ENCODE data around the gene HTRA2. TPM values are rescaled to one million over a fixed set of nuclear protein-coding genes. Genes with fewer than 3 reads are reported as not detected.

The HTRA2 gene
- total and polyA plus RNA-seq, 9 of the 15 experiments (the other 6 are each of a cell fraction or from before 2014, with no cell fraction given): 54.2 to 71.2 (median 65.8) TPM

DNA sequence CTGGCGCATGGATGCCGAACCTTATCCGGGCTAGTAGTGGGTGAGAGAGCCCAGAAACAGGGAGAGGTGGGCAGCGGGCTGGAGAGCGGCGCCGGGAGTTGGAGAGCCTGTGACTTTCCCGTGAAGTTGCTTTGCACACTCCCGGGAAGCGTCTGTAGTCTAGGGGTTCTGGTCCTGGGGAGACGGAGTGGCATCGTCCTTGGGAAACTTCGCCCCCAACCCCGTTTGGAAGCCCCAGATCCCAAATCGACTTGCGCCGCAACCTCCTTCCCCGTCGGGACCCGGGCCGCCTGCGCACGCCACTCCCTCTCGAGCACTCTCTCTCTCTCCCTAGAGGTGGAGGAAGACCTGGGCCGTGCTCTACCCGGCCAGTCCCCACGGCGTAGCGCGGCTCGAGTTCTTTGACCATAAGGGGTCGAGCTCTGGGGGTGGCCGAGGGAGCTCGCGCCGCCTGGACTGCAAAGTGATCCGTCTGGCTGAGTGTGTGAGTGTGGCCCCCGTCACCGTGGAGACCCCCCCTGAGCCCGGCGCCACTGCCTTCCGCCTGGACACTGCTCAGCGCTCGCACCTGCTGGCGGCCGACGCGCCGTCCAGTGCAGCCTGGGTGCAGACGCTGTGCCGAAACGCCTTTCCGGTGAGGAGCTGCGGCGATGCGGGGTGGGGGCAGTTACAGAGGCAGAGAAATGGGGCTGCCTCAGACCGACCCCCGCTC lies 25.2 kb downstream of the HTRA2 start (continued):
- TF ChIP-seq, protein P1, sequence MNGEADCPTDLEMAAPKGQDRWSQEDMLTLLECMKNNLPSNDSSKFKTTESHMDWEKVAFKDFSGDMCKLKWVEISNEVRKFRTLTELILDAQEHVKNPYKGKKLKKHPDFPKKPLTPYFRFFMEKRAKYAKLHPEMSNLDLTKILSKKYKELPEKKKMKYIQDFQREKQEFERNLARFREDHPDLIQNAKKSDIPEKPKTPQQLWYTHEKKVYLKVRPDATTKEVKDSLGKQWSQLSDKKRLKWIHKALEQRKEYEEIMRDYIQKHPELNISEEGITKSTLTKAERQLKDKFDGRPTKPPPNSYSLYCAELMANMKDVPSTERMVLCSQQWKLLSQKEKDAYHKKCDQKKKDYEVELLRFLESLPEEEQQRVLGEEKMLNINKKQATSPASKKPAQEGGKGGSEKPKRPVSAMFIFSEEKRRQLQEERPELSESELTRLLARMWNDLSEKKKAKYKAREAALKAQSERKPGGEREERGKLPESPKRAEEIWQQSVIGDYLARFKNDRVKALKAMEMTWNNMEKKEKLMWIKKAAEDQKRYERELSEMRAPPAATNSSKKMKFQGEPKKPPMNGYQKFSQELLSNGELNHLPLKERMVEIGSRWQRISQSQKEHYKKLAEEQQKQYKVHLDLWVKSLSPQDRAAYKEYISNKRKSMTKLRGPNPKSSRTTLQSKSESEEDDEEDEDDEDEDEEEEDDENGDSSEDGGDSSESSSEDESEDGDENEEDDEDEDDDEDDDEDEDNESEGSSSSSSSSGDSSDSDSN (IDR thresholded peaks at IDR 0.05; ENCODE audit: borderline replicate concordance in 1 of 2, low read depth in 2 of 2, low read length in 2 of 2): peak; percentile 68 to 80; a peak in 2 of 4 replicates
- no peak for TF ChIP-seq FOXJ2 (tag; IDR thresholded peaks at IDR 0.05)
- TF ChIP-seq CTBP1 (IDR thresholded peaks at IDR 0.05; ENCODE audit: borderline replicate concordance): peak; percentile 41
- TF ChIP-seq KDM1A (IDR thresholded peaks at IDR 0.05): no peak
- TF ChIP-seq, protein P2, sequence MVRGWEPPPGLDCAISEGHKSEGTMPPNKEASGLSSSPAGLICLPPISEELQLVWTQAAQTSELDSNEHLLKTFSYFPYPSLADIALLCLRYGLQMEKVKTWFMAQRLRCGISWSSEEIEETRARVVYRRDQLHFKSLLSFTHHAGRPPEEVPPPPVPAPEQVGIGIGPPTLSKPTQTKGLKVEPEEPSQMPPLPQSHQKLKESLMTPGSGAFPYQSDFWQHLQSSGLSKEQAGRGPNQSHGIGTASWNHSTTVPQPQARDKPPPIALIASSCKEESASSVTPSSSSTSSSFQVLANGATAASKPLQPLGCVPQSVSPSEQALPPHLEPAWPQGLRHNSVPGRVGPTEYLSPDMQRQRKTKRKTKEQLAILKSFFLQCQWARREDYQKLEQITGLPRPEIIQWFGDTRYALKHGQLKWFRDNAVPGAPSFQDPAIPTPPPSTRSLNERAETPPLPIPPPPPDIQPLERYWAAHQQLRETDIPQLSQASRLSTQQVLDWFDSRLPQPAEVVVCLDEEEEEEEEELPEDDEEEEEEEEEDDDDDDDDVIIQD (CRISPR knock-in tag; IDR thresholded peaks at IDR 0.05): no peak
- TF ChIP-seq ELF1 (tag; IDR thresholded peaks at IDR 0.05): peak; percentile 26; the same call in 1 of the 2 replicates
- TF ChIP-seq PHF20 (IDR thresholded peaks at IDR 0.05; ENCODE audit: partially characterized antibody): peak; percentile 57
- TF ChIP-seq TEAD1 (CRISPR knock-in tag; IDR thresholded peaks at IDR 0.05): 0 out of 4 replicates have a peak, but pooled peaks of 1 of the 2 experiments have one; percentile 5
- peak; percentile 43 for TF ChIP-seq RBBP5 (IDR thresholded peaks at IDR 0.05; ENCODE audit: borderline replicate concordance, insufficient read depth, low read length, poor library complexity, severe bottlenecking)
- TF ChIP-seq, protein P3, sequence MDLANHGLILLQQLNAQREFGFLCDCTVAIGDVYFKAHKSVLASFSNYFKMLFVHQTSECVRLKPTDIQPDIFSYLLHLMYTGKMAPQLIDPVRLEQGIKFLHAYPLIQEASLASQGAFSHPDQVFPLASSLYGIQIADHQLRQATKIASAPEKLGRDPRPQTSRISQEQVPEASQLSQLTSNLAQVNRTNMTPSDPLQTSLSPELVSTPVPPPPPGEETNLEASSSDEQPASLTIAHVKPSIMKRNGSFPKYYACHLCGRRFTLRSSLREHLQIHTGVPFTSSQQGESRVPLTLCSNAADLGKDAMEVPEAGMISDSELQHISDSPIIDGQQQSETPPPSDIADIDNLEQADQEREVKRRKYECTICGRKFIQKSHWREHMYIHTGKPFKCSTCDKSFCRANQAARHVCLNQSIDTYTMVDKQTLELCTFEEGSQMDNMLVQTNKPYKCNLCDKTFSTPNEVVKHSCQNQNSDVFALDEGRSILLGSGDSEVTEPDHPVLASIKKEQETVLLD (IDR thresholded peaks at IDR 0.05): peak; percentile 62; the same call in 1 of the 2 replicates
- TF ChIP-seq, protein P4, sequence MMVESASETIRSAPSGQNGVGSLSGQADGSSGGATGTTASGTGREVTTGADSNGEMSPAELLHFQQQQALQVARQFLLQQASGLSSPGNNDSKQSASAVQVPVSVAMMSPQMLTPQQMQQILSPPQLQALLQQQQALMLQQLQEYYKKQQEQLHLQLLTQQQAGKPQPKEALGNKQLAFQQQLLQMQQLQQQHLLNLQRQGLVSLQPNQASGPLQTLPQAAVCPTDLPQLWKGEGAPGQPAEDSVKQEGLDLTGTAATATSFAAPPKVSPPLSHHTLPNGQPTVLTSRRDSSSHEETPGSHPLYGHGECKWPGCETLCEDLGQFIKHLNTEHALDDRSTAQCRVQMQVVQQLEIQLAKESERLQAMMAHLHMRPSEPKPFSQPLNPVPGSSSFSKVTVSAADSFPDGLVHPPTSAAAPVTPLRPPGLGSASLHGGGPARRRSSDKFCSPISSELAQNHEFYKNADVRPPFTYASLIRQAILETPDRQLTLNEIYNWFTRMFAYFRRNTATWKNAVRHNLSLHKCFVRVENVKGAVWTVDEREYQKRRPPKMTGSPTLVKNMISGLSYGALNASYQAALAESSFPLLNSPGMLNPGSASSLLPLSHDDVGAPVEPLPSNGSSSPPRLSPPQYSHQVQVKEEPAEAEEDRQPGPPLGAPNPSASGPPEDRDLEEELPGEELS (CRISPR knock-in tag; IDR thresholded peaks at IDR 0.05; ENCODE audit: borderline replicate concordance): 0 out of 2 replicates have a peak, but pooled peaks have one; percentile 42
- TF ChIP-seq, protein P5, sequence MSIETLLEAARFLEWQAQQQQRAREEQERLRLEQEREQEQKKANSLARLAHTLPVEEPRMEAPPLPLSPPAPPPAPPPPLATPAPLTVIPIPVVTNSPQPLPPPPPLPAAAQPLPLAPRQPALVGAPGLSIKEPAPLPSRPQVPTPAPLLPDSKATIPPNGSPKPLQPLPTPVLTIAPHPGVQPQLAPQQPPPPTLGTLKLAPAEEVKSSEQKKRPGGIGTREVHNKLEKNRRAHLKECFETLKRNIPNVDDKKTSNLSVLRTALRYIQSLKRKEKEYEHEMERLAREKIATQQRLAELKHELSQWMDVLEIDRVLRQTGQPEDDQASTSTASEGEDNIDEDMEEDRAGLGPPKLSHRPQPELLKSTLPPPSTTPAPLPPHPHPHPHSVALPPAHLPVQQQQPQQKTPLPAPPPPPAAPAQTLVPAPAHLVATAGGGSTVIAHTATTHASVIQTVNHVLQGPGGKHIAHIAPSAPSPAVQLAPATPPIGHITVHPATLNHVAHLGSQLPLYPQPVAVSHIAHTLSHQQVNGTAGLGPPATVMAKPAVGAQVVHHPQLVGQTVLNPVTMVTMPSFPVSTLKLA (conservative IDR thresholded peaks at IDR 0.05): peak in 1 of 2 experiments; percentile 12; a peak in 3 of 4 replicates
- TF ChIP-seq SRF (CRISPR knock-in tag; IDR thresholded peaks at IDR 0.05): 0 out of 4 replicates have a peak, but pooled peaks of 1 of the 2 experiments have one; percentile 54
- peak; percentile 74 for TF ChIP-seq POLR2G (IDR thresholded peaks at IDR 0.05; ENCODE audit: low read depth, low read length)

Measured in K562 (cell line).